PC-3 (cell line): Measurements from ENCODE around the gene SNRNP200. TPM values are rescaled to one million over a fixed set of nuclear protein-coding genes. Genes with fewer than 3 reads are reported as not detected.

ENCODE experiments used
- ATAC-seq: fragments of 200-7000 bp; cut with Tn5 transposase; 2 replicates; pipeline ENCODE4 v1.9.1; 2020; ENCODE audit warnings: mild to moderate bottlenecking, moderate library complexity
- BruUV-seq: library from RNA; stranded (reverse); fragments of 400-500 nt; replicated peaks from 2 replicates; lab custom pipeline; 2021; lab: Mats Ljungman, UMichigan
- CTCF ChIA-PET: fragments of 300-600 bp; sonication (Branson Sonifier 250); formaldehyde crosslinking; loops from one replicate; lab custom pipeline; 2022; ENCODE audit warnings: antibody characterized with exemption; lab: Charles Lee
- POLR2A ChIA-PET: fragments of 300-600 bp; sonication (Branson Sonifier 250); formaldehyde crosslinking; loops from one replicate; lab custom pipeline; 2022; ENCODE audit warnings: antibody characterized with exemption; ENCODE audit not compliant: unreplicated experiment; lab: Charles Lee
- DNase-seq: peaks from one replicate; pipeline ENCODE4 v3.0.0-alpha.2; 2015
- H2AFZ ChIP-seq: fragments of 300-600 bp; sonication (generic); 2 replicates; pipeline ENCODE4 v1.6.0; 2016; ENCODE audit warnings: antibody characterized with exemption, low read length
- H3F3A ChIP-seq: fragments of 300-600 bp; sonication (generic); one replicate; pipeline ENCODE4 v1.6.0; 2017; ENCODE audit warnings: antibody characterized with exemption, low read length, control low read depth, mild to moderate bottlenecking; ENCODE audit not compliant: unreplicated experiment
- H3K27ac ChIP-seq: fragments of 300-600 bp; sonication (generic); 2 replicates; pipeline ENCODE4 v1.5.1; 2016; ENCODE audit warnings: mild to moderate bottlenecking, low read length
- H3K27me3 ChIP-seq: fragments of 300-600 bp; sonication (generic); 2 replicates; pipeline ENCODE4 v1.6.1; 2016; ENCODE audit warnings: low read length, mixed read lengths
- H3K36me3 ChIP-seq: fragments of 300-600 bp; sonication (generic); 2 replicates; pipeline ENCODE4 v1.6.1; 2016; ENCODE audit warnings: low read depth, mixed run types, low read length, mixed read lengths
- H3K4me1 ChIP-seq: fragments of 300-600 bp; sonication (generic); 2 replicates; pipeline ENCODE4 v1.5.1; 2016; ENCODE audit warnings: low read length; ENCODE audit not compliant: insufficient read depth
- H3K4me2 ChIP-seq: fragments of 300-600 bp; sonication (generic); 2 replicates; pipeline ENCODE4 v1.6.0; 2016; ENCODE audit warnings: low read length
- H3K4me3 ChIP-seq: fragments of 300-600 bp; sonication (generic); 2 replicates; pipeline ENCODE4 v1.5.1; 2016; ENCODE audit warnings: mild to moderate bottlenecking, low read length, mixed read lengths
- H3K79me2 ChIP-seq: fragments of 300-600 bp; sonication (generic); 2 replicates; pipeline ENCODE4 v1.6.1; 2017; ENCODE audit warnings: low read length, mixed read lengths
- H3K9ac ChIP-seq: fragments of 300-600 bp; sonication (generic); 2 replicates; pipeline ENCODE4 v1.6.0; 2016; ENCODE audit warnings: mild to moderate bottlenecking, low read length
- H3K9me2 ChIP-seq: fragments of 300-600 bp; sonication (generic); replicated peaks from 2 replicates; pipeline ENCODE4 v1.6.1; 2016; ENCODE audit warnings: mixed run types, low read length, mixed read lengths
- H3K9me3 ChIP-seq: fragments of 300-600 bp; sonication (generic); 2 replicates; pipeline ENCODE4 v1.6.1; 2016; ENCODE audit warnings: low read length, mixed read lengths
- H4K20me1 ChIP-seq: fragments of 300-600 bp; sonication (generic); 2 replicates; pipeline ENCODE4 v1.6.1; 2016; ENCODE audit warnings: low read length, mixed read lengths
- EZH2 ChIP-seq: fragments of 300-600 bp; sonication (generic); IDR thresholded peaks from one replicate; pipeline ENCODE4 v1.6.1; 2017; ENCODE audit warnings: antibody characterized with exemption, mild to moderate bottlenecking, low read length; ENCODE audit not compliant: unreplicated experiment
- EZH2phosphoT487 ChIP-seq: fragments of 300-600 bp; sonication (generic); IDR thresholded peaks from 2 replicates; pipeline ENCODE4 v1.6.1; 2018; ENCODE audit warnings: mild to moderate bottlenecking, antibody characterized with exemption, low read length, borderline replicate concordance
- intact Hi-C: fragments of 100-400 bp; cut with micrococcal nuclease; formaldehyde crosslinking; loops from 2 replicates; pipeline ENCODE4 v1.9.0; 2023
- total RNA-seq: library from RNA; depleted of rRNA; stranded (reverse); fragments of >200 nt; gene quantifications from 2 replicates; pipeline ENCODE4 v1.2.3, GENCODE V29; 2014
- TF ChIP-seq, protein P1 (sequence below): fragments of 300-600 bp; sonication (generic); conservative IDR thresholded peaks from 2 replicates; pipeline ENCODE4 v1.5.1; 2017; ENCODE audit warnings: antibody characterized with exemption, low read depth, mild to moderate bottlenecking, low read length

SNRNP200 gene
- total RNA-seq, 1 experiment from 2014 or later, result 77.8 TPM

DNA sequence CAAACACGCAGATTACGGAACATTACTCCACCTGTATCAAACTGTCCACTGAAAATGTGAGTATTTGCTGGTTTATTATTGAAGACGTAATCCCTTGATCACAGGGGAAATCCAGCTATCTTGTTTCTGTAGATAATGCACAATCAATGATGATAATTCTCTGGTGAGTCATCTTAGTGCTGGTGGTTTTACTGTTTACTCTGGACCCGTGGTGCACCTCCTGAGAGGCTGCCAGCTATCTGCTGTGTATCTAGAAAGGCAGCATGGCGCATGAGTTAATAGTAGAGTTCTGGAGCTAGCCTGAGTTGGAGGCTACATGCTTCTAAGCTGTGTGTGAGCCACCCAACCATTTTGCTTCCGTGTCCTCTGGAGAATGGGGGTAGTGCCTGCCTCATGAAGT lies 36.7 kb upstream of the SNRNP200 start:
- H3K27ac ChIP-seq, result peak overlapping the region; percentile 56
- no TSS peak for BruUV-seq
- CTCF ChIA-PET, result no interaction called here

GRCh38 chr2:96341641-96342040 lies 36.3 kb upstream of the SNRNP200 start:
- H3K79me2 ChIP-seq, result peaks cover 74% of the 10 kb centered on the region
- H4K20me1 ChIP-seq, result peaks cover 10% of the 10 kb centered on the region; the same call in 1 of the 2 replicates
- TF ChIP-seq, protein P1, sequence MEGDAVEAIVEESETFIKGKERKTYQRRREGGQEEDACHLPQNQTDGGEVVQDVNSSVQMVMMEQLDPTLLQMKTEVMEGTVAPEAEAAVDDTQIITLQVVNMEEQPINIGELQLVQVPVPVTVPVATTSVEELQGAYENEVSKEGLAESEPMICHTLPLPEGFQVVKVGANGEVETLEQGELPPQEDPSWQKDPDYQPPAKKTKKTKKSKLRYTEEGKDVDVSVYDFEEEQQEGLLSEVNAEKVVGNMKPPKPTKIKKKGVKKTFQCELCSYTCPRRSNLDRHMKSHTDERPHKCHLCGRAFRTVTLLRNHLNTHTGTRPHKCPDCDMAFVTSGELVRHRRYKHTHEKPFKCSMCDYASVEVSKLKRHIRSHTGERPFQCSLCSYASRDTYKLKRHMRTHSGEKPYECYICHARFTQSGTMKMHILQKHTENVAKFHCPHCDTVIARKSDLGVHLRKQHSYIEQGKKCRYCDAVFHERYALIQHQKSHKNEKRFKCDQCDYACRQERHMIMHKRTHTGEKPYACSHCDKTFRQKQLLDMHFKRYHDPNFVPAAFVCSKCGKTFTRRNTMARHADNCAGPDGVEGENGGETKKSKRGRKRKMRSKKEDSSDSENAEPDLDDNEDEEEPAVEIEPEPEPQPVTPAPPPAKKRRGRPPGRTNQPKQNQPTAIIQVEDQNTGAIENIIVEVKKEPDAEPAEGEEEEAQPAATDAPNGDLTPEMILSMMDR, result no peak
- TF ChIP-seq EZH2 (no peak), EZH2phosphoT487 (no peak)
- H3K4me1 ChIP-seq, result peaks cover 36% of the 10 kb centered on the region
- H3K4me3 ChIP-seq, result no peak overlapping the region
- peak overlapping the region; percentile 56 for H3K27ac ChIP-seq
- CTCF ChIA-PET, result no interaction called here
- H3K4me2 ChIP-seq, result peak overlapping the region; percentile 33
- no peak overlapping the region for H2AFZ ChIP-seq
- no peak overlapping the region for H3K9ac ChIP-seq
- H3K9me2 ChIP-seq, result no peaks in the 10 kb centered on the region
- H3F3A ChIP-seq, result no peaks in the 10 kb centered on the region
- no TSS peak for BruUV-seq
- DNase-seq (no peak), ATAC-seq (no peak)
- no peaks in the 10 kb centered on the region for H3K9me3 ChIP-seq
- intact Hi-C loops, result loop anchor here (5.0 kb wide), 1 partner anchor 166 kb away; the partner anchor contains the start of gene NEURL3
- no peaks in the 10 kb centered on the region for H3K27me3 ChIP-seq
- H3K36me3 ChIP-seq, result peaks cover 49% of the 10 kb centered on the region
- POLR2A ChIA-PET, result interaction anchor here (0.8 kb wide), 1 partner anchor 19 kb away, joined by 3 read pairs; no protein-coding TSS in a partner anchor

More for the DNA sequence above, 36.7 kb upstream of the SNRNP200 start:
- no peaks in the 10 kb centered on the region for H3F3A ChIP-seq
- TF ChIP-seq EZH2 (no peak), EZH2phosphoT487 (no peak)
- TF ChIP-seq, protein P1, result no peak
- H2AFZ ChIP-seq, result no peak overlapping the region
- POLR2A ChIA-PET, result no interaction called here
- ATAC-seq (peak; percentile 75), DNase-seq (peak; percentile 78)
- H3K9me2 ChIP-seq, result no peaks in the 10 kb centered on the region
- no peaks in the 10 kb centered on the region for H3K9me3 ChIP-seq
- H3K79me2 ChIP-seq, result peaks cover 69% of the 10 kb centered on the region
- no peaks in the 10 kb centered on the region for H3K27me3 ChIP-seq
- intact Hi-C loops, result loop anchor here (5.0 kb wide), 1 partner anchor 165 kb away; the partner anchor contains the start of gene NEURL3
- peaks cover 10% of the 10 kb centered on the region; the same call in 1 of the 2 replicates for H4K20me1 ChIP-seq
- peaks cover 32% of the 10 kb centered on the region for H3K4me1 ChIP-seq
- H3K36me3 ChIP-seq, result peaks cover 50% of the 10 kb centered on the region
- H3K4me2 ChIP-seq, result peak overlapping the region; percentile 33
- no peak overlapping the region for H3K4me3 ChIP-seq
- H3K9ac ChIP-seq, result no peak overlapping the region
